HG03521 (cell line): ENCODE data around the gene SNRNP35.
"Not testable (repeated sequence)": the region's sequence is repeated elsewhere in the genome, so short reads cannot be mapped to it uniquely, and the experiment has no call there.

Experiments
- ATAC-seq: cut with Tn5 transposase; IDR thresholded peaks from one replicate; pipeline ENCODE4 v1.9.1; 2021; ENCODE audit warnings: mild to moderate bottlenecking, moderate library complexity; ENCODE audit not compliant: unreplicated experiment

SNRNP35 gene

GRCh38 chr12:123457980-123458779 is at the start of gene SNRNP35:
SNRNP35 (plus strand) TSS chr12:123458139; CDS start chr12:123465541, 7,402 bp downstream.
- peak; percentile 57 for ATAC-seq

DNA sequence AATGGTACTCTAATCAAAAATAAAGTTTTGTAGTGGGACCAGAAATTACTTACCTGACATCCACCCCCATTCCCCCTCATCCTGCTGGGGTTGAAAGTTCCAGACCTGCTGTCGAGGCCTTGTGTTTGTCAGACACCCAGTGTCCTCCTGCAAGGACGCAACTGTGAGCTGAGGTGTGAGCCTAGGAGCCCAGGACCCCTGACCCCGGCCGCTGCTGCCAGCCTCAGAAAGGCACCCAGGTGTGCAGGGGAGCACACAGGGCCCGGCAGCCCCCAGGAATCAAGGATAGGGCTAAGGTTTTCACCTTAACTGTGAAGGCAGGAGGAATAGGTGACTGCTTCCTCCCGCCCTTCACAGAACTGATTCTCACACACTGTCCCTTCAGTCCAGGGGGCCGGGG is 49.3 kb upstream of the SNRNP35 start:
- ATAC-seq: not testable (repeated sequence)

GRCh38 chr12:123409284-123410040 is 48.5 kb upstream of the SNRNP35 start:
- ATAC-seq: not testable (repeated sequence)

- ATAC-seq: no peak
These were observed 47.9 kb upstream of the SNRNP35 start for GRCh38 chr12:123410041-123410412.

GRCh38 chr12:123421314-123421713 is 36.6 kb upstream of the SNRNP35 start:
- ATAC-seq: no peak

DNA sequence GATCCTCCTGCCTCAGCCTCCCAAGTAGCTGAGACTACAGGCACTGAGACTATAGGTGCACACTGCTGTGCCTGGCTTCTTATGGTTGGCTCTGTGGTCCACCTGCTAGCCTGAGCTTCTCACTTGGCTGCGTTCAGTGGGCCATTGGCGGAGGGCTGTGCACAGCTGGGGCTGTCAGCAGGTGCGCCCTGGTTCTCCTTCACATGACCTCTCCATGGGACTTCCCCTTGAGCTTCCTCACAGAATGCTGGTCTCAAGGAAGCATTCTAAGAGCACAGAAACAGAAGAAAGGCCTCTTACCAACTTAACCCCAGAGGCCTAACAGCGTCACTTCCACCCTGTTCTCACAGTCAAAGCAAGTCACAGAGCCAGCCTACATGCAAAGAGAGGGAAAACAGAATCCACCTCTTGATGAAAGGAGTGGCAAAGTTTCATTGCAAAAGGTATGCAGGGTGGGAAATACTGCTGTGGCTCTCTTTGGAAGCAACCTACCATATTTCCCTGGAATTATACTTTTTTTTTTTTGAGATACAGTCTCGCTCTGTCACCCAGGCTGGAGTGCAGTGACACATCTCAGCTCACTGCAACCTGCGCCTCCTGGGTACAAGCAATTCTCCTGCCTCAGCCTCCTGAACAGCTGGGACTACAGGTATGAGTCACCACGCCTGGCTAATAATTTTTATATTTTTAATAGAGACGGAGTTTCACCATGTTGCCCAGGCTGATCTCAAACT is 30.7 kb upstream of the SNRNP35 start:
- peak; percentile 88 for ATAC-seq

GRCh38 chr12:123428591-123428990 is 29.3 kb upstream of the SNRNP35 start:
- no peak for ATAC-seq

DNA sequence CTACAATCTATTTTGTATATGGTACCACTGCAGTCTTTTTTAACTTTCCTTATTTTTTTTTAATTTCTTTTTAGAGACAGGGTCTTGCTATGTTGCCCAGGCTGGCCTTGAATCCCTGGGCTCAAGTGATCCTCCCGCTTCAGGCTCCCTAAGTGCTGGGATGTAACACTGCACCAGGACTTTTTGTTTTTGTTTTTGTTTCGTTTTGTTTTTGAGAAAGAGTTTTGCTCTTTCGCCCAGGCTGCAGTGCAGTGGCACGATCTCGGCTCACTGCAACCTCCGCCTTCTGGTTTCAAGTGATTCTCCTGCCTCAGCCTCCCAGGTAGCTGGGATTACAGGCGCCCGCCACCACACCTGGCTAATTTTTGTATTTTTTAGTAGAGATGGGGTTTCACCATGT is 28.8 kb upstream of the SNRNP35 start:
- not testable (repeated sequence) for ATAC-seq

DNA sequence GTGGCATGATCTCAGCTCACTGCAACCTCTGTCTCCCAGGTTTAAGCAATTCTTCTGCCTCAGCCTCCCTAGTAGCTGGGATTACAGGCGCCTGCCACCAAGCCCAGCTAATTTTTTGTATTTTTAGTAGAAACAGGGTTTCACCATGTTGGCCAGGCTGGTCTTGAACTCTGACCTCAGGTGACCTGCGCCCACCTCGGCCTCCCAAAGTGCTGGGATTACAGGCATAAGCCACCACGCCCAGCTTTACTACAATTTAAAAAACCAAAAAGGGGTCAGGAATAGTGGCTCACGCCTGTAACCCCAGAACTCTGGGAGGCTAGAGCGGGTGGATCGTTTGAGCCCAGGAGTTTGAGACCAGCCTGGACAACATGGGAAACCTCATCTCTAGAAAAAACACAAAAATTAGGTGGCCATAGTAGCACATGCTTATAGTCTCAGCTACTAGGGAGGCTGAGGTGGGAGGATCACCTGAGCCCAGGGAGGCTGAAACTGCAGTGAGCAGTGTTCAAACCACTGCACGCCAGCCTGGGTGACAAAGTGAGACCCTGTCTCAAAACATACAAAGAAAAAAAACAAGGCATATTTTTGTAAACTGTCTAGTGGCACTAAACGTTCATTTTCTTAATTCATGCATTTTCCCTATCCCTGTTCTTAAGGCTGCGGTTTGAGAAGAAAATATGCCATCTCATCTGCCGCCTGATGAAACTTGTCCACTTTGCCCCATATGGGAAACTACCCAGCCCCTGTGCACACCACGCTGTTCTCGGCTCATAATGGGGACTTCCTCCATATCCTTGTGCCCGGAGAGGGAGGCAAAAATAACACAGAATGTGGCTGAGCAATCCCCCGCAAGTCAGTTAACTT is 25.8 kb upstream of the SNRNP35 start:
- not testable (repeated sequence) for ATAC-seq

DNA sequence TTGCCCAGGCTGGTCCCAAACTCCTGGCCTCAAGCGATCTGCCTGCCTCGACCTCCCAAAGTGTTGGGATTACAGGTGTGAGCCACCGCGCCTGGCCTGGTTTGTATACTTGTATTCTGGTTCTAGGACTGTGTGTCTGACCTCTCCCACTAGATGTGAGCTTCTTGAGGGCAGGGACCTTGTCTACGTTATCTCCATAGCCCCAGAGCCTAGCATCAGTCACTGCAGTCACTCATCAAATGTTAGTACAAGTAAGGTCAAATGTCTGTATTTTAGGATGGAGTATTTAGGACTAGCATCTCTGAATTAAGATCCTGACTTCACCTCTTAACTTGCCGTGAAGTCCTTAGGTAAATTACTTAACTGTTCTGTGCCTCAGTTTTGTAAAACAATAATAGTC is 24.3 kb upstream of the SNRNP35 start:
- no peak for ATAC-seq

DNA sequence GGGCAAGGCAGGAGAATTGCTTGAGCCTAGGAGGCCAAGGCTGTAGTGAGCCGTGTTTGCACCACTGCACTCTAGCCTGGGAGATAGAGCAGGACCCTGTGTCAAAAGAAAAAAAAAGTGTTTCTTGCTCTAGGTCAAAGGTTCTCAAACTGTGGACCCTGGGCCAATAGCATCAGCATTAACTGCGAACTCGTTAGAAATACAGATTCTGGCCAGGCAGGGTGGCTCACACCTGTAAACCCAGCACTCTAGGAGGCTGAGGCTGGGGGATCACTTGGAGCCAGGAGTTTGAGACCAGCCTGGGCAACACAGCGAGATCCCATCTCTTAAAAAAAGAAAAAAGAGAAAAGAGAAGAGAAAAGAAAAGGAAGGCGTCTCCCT is 22.3 kb upstream of the SNRNP35 start:
- ATAC-seq: no peak

DNA sequence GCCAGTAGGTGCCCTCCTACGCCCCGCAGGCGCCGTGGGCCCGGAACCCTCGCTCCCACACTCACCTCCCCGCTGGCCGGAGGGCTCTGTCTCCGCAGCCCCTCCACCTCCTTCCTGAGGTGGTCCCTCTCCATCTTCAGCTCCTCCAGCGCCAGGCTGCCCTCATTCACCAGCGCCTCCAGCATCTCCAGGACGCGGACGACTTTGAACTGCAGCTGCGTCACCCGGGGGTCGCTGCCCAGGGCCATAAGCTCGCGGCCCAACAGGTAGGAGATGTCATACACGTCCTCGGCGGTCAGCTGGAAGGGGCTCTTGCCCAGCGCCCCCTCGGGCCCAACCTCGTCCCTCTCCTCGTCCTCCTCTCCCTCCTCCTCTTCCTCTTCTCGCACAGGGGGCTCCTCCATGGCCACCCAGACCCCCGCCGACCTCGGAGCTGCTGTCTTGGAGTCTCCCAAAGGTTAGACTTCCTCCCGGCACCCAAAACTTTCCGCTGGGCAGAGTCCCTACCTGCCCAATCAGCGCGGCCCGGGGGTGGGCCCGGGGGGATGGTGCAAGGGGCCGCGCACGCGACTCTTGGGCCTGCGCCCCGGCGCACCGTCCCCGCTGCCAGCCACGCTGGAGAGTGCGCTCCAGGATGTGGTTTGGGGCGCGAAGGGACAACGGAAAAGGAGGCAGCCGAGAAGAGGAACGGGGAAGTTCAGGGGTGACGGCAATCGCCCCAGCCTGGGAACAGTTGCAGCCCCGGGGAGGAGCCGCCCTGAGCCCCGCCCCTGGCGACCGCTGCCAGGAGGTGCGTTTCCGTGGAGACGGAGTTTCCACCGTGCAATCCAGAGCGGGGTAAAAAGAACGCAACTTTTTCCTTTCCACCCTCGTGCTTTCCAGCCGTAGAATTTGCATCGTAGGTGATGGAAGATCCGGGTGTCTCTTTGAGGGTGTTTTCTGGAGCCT is 21.6 kb upstream of the SNRNP35 start, which contains the start of gene RILPL2:
TSS of gene RILPL2 (minus strand) at position 668 of the 948 bp plus-strand sequence. CDS start at position 404, 264 bp downstream.
- ATAC-seq: peak; percentile 66

GRCh38 chr12:123441523-123442164 is 16.3 kb upstream of the SNRNP35 start:
- no peak for ATAC-seq

DNA sequence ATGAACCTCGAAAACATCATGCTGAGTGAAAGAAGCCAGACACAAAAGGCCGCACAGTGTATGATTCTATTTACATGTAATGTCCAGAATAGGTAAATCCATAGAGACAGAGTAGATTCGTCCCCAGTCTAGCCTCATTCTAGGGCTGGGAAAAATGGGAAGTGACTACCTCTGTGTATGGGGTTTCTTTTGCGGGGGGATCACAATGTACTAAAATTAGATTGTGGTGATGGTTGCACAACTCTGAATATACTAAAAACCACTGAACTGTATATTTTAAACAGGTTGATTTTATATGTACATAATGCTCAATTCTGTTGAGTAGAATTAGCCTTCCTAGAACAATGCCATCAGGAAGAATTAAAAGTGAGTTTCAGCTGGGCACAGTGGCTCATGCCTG is 15.2 kb upstream of the SNRNP35 start:
- ATAC-seq: no peak

DNA sequence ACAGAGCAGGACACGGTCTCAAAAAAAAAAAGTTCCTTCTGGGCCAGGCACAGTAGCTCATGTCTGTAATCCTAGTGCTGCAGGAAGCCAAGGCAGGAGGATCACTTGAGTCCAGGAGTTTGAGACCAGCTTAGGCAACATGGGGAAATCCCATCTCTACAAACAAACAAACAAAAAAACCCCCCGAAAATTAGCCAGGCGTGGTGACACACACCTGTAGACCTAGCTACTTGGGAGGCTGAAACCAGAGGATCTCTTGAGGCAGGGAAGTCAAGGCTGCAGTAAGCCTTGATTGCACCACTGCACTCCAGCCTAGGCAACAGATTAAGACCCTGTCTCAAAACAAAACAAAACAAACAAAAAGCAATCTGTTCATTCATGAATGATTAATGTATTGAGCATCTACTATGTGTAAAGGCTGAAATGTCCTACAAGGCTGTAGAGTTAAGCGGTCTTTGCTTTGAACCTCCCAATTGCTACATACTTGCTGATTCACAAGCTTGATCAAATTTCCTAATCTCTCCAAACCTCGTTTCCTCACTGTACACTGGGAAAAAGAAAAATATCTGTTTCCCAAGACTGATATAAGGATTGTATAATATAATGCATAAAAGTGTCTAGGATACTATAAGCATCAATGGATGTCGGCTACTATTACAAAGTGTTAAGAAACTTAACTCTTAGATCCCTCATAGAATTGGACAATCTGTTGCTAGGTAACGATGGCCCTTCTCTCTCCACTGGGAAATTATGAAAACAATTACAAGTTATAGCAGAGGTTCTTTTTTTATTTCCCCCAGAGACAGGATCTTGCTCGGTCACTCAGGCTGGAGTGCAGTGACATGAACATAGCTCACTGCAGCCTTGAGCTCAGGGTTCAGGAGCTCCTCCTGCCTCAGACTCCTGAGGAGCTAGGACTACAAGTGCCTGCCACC is 13.6 kb upstream of the SNRNP35 start:
- no peak for ATAC-seq

GRCh38 chr12:123445388-123446332 is 12.3 kb upstream of the SNRNP35 start:
- no peak for ATAC-seq

DNA sequence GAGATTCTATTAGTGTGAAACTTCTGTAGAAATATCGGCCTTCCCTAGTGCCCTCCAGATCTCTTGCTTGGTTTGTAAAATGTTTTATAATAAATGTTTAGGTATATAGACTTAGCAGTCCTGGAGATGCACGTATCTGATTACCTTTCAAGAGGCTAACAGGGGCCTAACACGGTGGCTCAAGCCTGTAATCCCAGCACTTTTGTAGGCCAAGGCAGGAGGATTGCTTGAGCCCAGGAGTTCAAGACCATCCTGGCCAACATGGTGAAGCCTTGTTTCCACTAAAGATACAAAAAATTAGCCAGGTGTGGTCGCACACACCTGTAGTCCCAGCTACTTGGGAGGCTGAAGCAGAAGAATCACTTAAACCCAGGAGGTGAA is 11.6 kb upstream of the SNRNP35 start:
- no peak for ATAC-seq
